ENCODE results near the gene TBL1Y.

GRCh38 chrY:6949947-6950346 lies 39.5 kb downstream of the TBL1Y start:
- TF ChIP-seq CTCF (IDR thresholded peaks at IDR 0.05; ENCODE audit: poor library complexity, severe bottlenecking): no peak
- no peak for TF ChIP-seq RAD21 (conservative IDR thresholded peaks at IDR 0.05)
- no peak for TF ChIP-seq REST (IDR thresholded peaks at IDR 0.05; ENCODE audit: borderline replicate concordance)

All from neural cell (in vitro differentiated cells).